Sigmoid colon (tissue), 7 donors: ENCODE results near the gene CACNA1E. TPM values are rescaled to one million over a fixed set of nuclear protein-coding genes. Genes with fewer than 3 reads are reported as not detected.

Experiments
- DNase-seq: peaks from one replicate; pipeline ENCODE4 v3.0.0-alpha.2; 2019
- H3K27ac ChIP-seq, 4 donors: fragments of 200-600 bp; sonication (generic); one replicate each; pipeline ENCODE4 v1.5.1; 2016 to 2019; ENCODE audit warnings: mild to moderate bottlenecking in 1 of 4
- H3K27me3 ChIP-seq, 3 donors: fragments of 200-600 bp; sonication (generic); one replicate each; pipeline ENCODE4 v1.5.1; 2019; ENCODE audit warnings: mild to moderate bottlenecking in 1 of 3
- H3K36me3 ChIP-seq, 4 donors: fragments of 200-600 bp; sonication (generic); one replicate each; pipeline ENCODE4 v1.5.1; 2016 to 2019
- H3K4me1 ChIP-seq, 4 donors: fragments of 200-600 bp; sonication (generic); one replicate each; pipeline ENCODE4 v1.5.1; 2017 to 2019
- H3K4me3 ChIP-seq, 4 donors: fragments of 200-600 bp; sonication (generic); one replicate each; pipeline ENCODE4 v1.5.1; 2017 to 2019; ENCODE audit warnings: mild to moderate bottlenecking in 2 of 4, moderate library complexity in 1 of 4
- H3K9me3 ChIP-seq, 4 donors: fragments of 200-600 bp in 3 of 4; sonication (generic) in 3 of 4; one replicate each; pipeline versions ENCODE4 v1.5.1 to v1.6.1; 2013 to 2019
- EP300 ChIP-seq, 4 donors: sonication (generic); formaldehyde crosslinking; IDR thresholded peaks; one replicate each; pipeline ENCODE4 v1.6.1; 2017; ENCODE audit warnings: antibody characterized with exemption in 4 of 4
- POLR2A ChIP-seq, 2 donors: fragments of 450-650 bp; IDR thresholded peaks; one replicate each; pipeline ENCODE4 v1.6.1; 2016; ENCODE audit warnings: antibody characterized with exemption in 2 of 2, mild to moderate bottlenecking in 2 of 2, moderate library complexity in 2 of 2
- POLR2AphosphoS5 ChIP-seq, 4 donors: sonication (generic); formaldehyde crosslinking; IDR thresholded peaks; one replicate each; pipeline ENCODE4 v1.6.1; 2017; ENCODE audit warnings: antibody characterized with exemption in 4 of 4
- WGBS, 2 donors: extraction: QIAGEN DNeasy Blood & Tissue Kit; methylation state at CpG; one replicate each; pipeline ENCODE4 v1.1.7; 2013; 5-methylcytosine and 5-hydroxymethylcytosine counted together
- intact Hi-C: fragments of 100-400 bp; cut with DNase I; formaldehyde crosslinking; loops from one replicate; pipeline ENCODE4 v1.15.1; 2023
- polyA plus RNA-seq, 3 donors: library from polyadenylated mRNA; stranded (reverse); fragments of 200-250 nt; gene quantifications; one replicate each; pipeline ENCODE4 v1.2.3, GENCODE V29; 2013
- total RNA-seq, 4 donors: library from RNA; depleted of rRNA; stranded (reverse); fragments of >200 nt; gene quantifications; one replicate each; pipeline ENCODE4 v1.1.0, GENCODE V29; 2016
- TF ChIP-seq, protein P1 (sequence below), 4 experiments: fragments of 450-650 bp in 3 of 4; fragments of 200-600 bp in 1 of 4; IDR thresholded peaks; one replicate each; pipeline ENCODE4 v1.5.1; 2016 to 2019; ENCODE audit warnings: antibody characterized with exemption in 4 of 4, mild to moderate bottlenecking in 3 of 4, moderate library complexity in 2 of 4
- donor health status: healthy with polysubstance abuse.
- donor health status: Bipolar disorder and iron deficiency.
- donor health status: healthy.

CACNA1E gene
- total and polyA plus RNA-seq, 7 donors, result 0.16 to 1.1 (median 0.36) TPM; not detected in 2

- WGBS, 2 donors, result 30 to 39% methylated on average over 6 of the region's 6 CpGs
- DNase-seq, result no peak
- no peaks in the 10 kb centered on the region for H3K27me3 ChIP-seq
- TF ChIP-seq EP300 (IDR thresholded peaks at IDR 0.05) (no peak), POLR2AphosphoS5 (IDR thresholded peaks at IDR 0.05) (no peak), POLR2A (IDR thresholded peaks at IDR 0.05) (no peak)
- TF ChIP-seq, protein P1, sequence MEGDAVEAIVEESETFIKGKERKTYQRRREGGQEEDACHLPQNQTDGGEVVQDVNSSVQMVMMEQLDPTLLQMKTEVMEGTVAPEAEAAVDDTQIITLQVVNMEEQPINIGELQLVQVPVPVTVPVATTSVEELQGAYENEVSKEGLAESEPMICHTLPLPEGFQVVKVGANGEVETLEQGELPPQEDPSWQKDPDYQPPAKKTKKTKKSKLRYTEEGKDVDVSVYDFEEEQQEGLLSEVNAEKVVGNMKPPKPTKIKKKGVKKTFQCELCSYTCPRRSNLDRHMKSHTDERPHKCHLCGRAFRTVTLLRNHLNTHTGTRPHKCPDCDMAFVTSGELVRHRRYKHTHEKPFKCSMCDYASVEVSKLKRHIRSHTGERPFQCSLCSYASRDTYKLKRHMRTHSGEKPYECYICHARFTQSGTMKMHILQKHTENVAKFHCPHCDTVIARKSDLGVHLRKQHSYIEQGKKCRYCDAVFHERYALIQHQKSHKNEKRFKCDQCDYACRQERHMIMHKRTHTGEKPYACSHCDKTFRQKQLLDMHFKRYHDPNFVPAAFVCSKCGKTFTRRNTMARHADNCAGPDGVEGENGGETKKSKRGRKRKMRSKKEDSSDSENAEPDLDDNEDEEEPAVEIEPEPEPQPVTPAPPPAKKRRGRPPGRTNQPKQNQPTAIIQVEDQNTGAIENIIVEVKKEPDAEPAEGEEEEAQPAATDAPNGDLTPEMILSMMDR (IDR thresholded peaks at IDR 0.05), result no peak
- intact Hi-C loops, result loop anchor here (5.0 kb wide), 1 partner anchor 199 kb away; no protein-coding TSS in a partner anchor
- no peaks in the 10 kb centered on the region for H3K4me1 ChIP-seq
- H3K27ac ChIP-seq, result no peak overlapping the region
- no peak overlapping the region for H3K4me3 ChIP-seq
- H3K9me3 ChIP-seq, result peaks cover 0 to 4% (median 0%) of the 10 kb centered on the region in 4 donors
- no peaks in the 10 kb centered on the region for H3K36me3 ChIP-seq
These were observed 193.0 kb downstream of the CACNA1E start for GRCh38 chr1:181676269-181676668.

- no peaks in the 10 kb centered on the region for H3K36me3 ChIP-seq
- TF ChIP-seq, protein P1 (IDR thresholded peaks at IDR 0.05), result no peak
- TF ChIP-seq POLR2A (IDR thresholded peaks at IDR 0.05) (no peak), POLR2AphosphoS5 (IDR thresholded peaks at IDR 0.05) (no peak), EP300 (IDR thresholded peaks at IDR 0.05) (no peak)
- intact Hi-C loops, result no loop called here
- no peaks in the 10 kb centered on the region for H3K27me3 ChIP-seq
- no peaks in the 10 kb centered on the region for H3K9me3 ChIP-seq
- no peak overlapping the region for H3K4me3 ChIP-seq
- H3K27ac ChIP-seq, result no peak overlapping the region
- WGBS, 2 donors, result 90% methylated on average over 11 of the region's 11 CpGs
- no peaks in the 10 kb centered on the region for H3K4me1 ChIP-seq
- DNase-seq, result no peak
These were observed 197.0 kb downstream of the CACNA1E start for GRCh38 chr1:181680332-181680731.

- 70 to 76% methylated on average over 7 of the region's 7 CpGs for WGBS, 2 donors
These were observed 197.6 kb downstream of the CACNA1E start for GRCh38 chr1:181680871-181681270.

GRCh38 chr1:181685211-181685610 lies 201.9 kb downstream of the CACNA1E start:
- H3K27ac ChIP-seq, result no peak overlapping the region
- TF ChIP-seq POLR2AphosphoS5 (IDR thresholded peaks at IDR 0.05) (no peak), EP300 (IDR thresholded peaks at IDR 0.05) (no peak), POLR2A (IDR thresholded peaks at IDR 0.05) (no peak)
- TF ChIP-seq, protein P1 (IDR thresholded peaks at IDR 0.05), result no peak
- H3K36me3 ChIP-seq, result no peaks in the 10 kb centered on the region
- no peaks in the 10 kb centered on the region for H3K9me3 ChIP-seq
- intact Hi-C loops, result no loop called here
- WGBS, 2 donors, result 59 to 79% methylated on average over 2 of the region's 2 CpGs
- H3K4me1 ChIP-seq, result no peaks in the 10 kb centered on the region
- H3K4me3 ChIP-seq, result no peak overlapping the region
- DNase-seq, result no peak
- no peaks in the 10 kb centered on the region for H3K27me3 ChIP-seq

More at GRCh38 chr1:181680871-181681270, 197.6 kb downstream of the CACNA1E start:
- H3K4me3 ChIP-seq, result no peak overlapping the region
- TF ChIP-seq POLR2AphosphoS5 (IDR thresholded peaks at IDR 0.05) (no peak), POLR2A (IDR thresholded peaks at IDR 0.05) (no peak), EP300 (IDR thresholded peaks at IDR 0.05) (no peak)
- TF ChIP-seq, protein P1 (IDR thresholded peaks at IDR 0.05), result no peak
- no peaks in the 10 kb centered on the region for H3K9me3 ChIP-seq
- H3K27me3 ChIP-seq, result no peaks in the 10 kb centered on the region
- no peaks in the 10 kb centered on the region for H3K36me3 ChIP-seq
- DNase-seq, result no peak
- no peak overlapping the region for H3K27ac ChIP-seq
- intact Hi-C loops, result no loop called here
- H3K4me1 ChIP-seq, result no peaks in the 10 kb centered on the region

DNA sequence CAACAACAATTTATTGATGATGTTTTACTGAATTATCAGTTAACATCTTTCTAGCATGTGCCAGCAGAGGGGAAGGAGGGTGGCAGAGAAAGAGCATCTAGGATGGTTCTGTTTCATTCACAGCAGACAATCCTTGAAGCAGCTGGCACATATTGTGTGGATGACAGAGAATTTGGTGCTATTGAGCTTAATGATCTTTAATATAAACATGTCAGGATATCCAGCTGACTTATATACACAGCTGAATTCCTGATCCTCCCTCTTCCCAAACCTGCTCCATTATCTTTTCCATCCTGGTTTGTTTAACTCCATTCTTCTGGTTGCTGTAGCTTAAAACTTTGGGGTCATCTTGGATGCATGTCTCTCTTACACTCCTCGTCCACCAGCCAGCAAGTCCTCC lies 218.6 kb downstream of the CACNA1E start:
- WGBS, 2 donors, result 58 to 61% methylated on average over 1 of the region's 1 CpG
- Histone ChIP-seq H3K4me3 (no peak overlapping the region), H3K4me1 (no peaks in the 10 kb centered on the region), H3K9me3 (no peaks in the 10 kb centered on the region), H3K27ac (no peak overlapping the region), H3K27me3 (no peaks in the 10 kb centered on the region), H3K36me3 (no peaks in the 10 kb centered on the region)
- DNase-seq, result no peak
- TF ChIP-seq EP300 (IDR thresholded peaks at IDR 0.05) (no peak), POLR2A (IDR thresholded peaks at IDR 0.05) (no peak), POLR2AphosphoS5 (IDR thresholded peaks at IDR 0.05) (no peak)
- TF ChIP-seq, protein P1 (IDR thresholded peaks at IDR 0.05), result no peak
- intact Hi-C loops, result no loop called here
